Muscle of arm (tissue), 12 donors: Measurements from ENCODE around the gene TGFB1. TPM values are rescaled to one million over a fixed set of nuclear protein-coding genes. Genes with fewer than 3 reads are reported as not detected.
A peak's percentile ranks its signal among the peaks of the same experiment; 100 is the strongest.
"Not testable (repeated sequence)": the region's sequence is repeated elsewhere in the genome, so short reads cannot be mapped to it uniquely, and the experiment has no call there.

Experiments
- DNase-seq: peaks from one replicate; pipeline ENCODE4 v3.0.0-alpha.2; 2013
- polyA plus RNA-seq, 12 donors: library from polyadenylated mRNA; unstranded; fragments of 120-200 nt; gene quantifications; one replicate each; pipeline ENCODE4 v1.2.1, GENCODE V29; 2013; ENCODE audit not compliant: insufficient read length in 12 of 12

Gene TGFB1
- polyA plus RNA-seq, 12 donors, result 13.6 to 35.4 (median 18.1) TPM; not detected in 1

- no peak for DNase-seq
Measured at GRCh38 chr19:41372501-41372900, 18.8 kb upstream of the TGFB1 start.

DNA sequence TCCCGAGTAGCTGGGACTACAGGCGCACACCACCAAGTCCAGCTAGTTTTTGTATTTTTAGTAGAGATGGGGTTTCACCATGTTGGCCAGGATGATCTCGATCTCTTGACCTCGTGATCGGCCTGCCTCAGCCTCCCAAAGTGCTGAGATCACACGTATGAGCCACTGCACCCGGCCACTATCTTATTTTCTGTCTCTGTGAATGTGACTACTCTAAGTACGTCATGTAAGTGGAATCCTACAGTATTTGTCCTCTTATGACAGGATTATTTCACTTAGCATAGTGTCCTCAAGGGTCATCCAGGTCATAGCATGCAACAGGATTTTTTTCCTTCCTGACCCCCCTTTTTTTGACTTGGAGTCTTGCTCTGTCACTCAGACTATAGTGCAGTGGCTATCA is 17.8 kb upstream of the TGFB1 start:
- DNase-seq, result no peak

DNA sequence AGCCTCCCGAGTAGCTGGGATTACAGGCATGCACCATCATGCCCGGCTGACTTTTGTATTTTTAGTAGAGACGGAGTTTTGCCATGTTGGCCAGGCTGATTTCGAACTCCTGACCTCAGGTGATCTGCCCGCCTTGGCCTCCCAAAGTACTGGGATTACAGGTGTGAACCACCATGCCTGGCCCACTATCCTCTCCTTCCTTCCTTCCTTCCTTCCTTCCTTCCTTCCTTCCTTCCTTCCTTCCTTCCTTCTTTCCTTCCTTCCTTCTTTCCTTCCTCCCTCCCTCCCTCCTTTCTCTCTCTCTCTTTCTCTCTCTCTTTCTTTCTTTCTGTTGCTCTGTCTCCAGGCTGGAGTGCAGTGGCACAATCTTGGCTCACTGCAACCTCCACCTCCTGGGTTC is 17.4 kb upstream of the TGFB1 start:
- not testable (repeated sequence) for DNase-seq

DNA sequence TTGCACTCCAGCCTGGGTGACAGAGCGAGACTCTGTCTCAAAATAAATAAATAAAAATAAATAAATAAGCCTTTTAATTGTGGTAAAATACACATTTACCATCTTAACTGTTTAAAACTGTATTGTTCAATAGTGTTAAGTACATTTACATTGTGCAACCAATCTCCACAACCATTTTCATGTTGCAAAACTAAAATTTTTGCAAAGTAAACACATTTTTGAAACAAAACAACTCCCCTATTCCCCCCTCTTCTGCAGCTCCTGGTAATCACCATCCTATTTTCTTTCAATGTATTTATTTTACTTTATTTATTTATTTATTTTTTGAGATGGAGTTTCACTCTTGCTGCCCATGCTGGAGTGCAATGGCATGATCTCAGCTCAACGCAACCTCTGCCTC is 16.0 kb upstream of the TGFB1 start:
- no peak for DNase-seq

DNA sequence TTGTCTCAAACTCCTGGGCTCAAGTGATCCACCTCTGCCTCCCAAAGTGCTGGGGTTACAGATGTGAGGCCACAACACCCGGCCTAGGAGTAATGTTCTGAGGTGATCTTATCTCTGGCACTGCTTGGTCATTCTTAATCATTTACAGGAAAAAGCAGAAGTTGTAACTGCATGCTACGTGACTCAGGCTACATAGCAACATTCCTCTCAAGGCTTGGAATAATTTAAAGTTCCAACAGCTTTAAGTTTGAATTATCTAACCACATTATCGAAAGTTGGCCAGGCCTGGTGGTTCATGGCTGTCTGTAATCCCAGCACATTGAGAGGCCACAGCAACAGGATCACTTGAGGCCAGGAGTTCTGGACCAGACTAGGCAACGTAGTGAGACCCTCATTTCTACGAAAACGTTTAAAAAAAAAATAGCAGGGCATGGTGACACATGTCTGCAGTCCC is 14.2 kb upstream of the TGFB1 start:
- no peak for DNase-seq

DNA sequence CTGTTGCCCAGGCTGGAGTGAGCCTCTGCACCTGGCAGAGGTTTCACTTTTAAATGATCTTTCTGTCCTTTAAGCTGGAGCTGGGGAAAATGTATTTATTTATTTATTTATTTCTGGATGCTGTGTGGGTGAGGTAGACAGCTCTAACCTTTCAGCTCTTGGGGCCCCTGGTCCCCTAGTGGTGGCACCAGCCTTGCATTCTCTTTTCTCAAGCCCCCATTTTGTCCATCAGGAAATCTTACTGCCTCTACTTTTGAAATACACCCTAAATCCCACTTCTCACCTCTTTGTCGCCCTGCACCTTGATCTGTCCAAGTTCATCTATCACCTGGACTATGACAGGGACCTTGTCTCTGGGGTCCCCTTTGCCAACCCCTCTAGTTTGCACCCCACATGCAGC is 12.4 kb upstream of the TGFB1 start:
- DNase-seq, result no peak

- DNase-seq, result no peak
Measured at GRCh38 chr19:41364524-41365391, 11.0 kb upstream of the TGFB1 start.

GRCh38 chr19:41363753-41364523 is 10.2 kb upstream of the TGFB1 start, which contains the start of gene B9D2:
TSS of gene B9D2 (minus strand) at chr19:41364149. CDS start at chr19:41363519, 630 bp downstream.
- peak; percentile 99 for DNase-seq

GRCh38 chr19:41363371-41363752 is 9.6 kb upstream of the TGFB1 start:
- no peak for DNase-seq

- DNase-seq, result no peak
Measured at GRCh38 chr19:41362143-41362847, 8.6 kb upstream of the TGFB1 start.

DNA sequence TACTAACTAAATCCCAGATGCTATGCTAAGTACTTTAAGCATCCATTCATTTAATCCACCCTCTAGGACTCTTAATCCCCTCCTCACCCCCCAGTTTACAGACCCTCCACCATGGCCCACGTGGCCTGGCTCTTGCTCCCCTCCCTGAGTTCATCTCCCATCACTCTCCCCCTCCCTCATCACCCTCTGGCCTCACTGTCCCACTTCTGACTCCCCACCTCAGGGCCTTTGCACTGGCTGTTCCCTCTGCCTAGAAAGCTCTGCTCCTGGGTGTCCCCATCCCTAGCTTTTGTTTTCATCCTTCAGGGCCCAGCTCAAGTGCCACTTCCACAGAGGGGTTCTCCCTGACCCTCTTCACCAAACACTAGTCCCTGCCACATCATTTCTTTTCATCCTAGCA is 6.0 kb upstream of the TGFB1 start:
- DNase-seq, result no peak

DNA sequence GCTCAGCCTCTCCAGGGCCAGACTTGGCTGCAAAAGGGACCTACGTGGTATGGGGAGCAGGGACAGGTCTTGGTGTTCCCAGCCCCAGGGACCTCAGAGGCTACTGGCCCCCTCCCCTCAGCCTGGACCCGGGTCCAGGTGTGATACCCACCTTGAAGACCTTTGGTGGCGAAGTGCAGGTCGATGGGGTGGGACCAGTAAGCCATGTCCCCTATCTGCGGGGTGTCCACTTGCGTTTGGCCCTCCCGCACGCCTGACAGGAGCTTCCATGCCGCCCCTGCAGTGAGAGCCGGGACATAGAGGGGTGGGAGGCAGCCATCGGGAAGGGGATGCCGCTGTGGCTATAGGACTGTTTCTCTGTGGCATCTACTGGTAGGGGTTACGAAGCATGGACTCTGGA is 4.0 kb upstream of the TGFB1 start:
- no peak for DNase-seq

DNA sequence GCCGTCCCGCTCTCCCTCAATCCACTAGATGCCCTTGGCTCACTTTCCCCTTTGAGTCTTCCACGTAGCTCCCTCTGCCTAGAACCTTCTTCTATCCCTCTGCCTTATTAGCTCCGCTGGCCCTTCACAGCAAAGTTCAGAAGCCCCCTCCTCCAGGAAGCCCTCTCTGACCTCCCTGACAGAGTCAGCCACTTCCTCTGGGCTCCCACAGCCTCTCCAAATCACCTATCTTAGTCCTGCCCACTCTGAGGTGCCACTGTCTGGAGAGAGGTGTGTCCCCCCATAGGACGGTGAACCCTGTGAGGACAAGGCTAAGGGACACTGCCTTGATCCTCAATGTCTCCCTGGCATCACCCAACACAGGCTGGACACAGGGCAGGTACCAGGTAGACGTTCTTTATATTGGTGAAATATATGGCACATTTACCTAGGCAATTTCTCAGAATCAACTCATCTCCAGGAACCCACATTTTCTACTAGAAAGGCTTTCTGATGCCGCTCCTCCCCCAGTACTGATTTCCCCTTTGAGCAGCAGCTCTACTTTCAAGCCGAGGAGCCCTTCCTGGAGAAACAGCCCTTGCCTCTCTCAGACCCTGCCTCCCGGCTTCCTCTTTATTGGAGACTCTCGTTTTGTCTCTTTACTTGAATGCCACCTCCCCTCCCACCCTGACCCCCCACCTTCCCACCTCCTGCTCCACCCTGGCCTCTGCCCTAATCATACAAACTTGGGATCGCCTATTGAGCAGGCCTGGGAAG is 3.4 kb upstream of the TGFB1 start:
- no peak for DNase-seq

DNA sequence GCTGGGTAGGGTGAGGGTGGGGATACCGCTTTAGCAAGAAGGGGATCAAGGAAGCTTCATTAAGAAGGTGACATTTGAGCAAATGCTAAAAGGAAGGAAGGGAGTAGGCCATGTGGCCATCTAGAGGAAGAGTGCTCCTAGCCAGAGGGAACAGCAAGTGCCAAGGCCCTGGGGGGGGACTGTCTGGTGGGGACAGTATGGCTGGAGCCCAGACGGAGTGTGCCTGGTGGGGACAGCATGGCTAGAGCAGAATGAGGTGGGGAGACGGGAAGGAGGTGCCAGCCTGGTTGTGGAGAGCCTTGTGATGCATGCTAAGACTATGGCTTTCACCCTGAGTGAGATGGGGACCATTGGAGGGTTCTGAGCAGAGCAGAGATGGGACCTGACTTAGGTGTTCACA is 2.1 kb upstream of the TGFB1 start:
- DNase-seq, result no peak

- no peak for DNase-seq
Measured at GRCh38 chr19:41355035-41355434, 1.3 kb upstream of the TGFB1 start.

GRCh38 chr19:41354343-41354953 is 726 bp upstream of the TGFB1 start:
- no peak for DNase-seq

- no peak for DNase-seq
Measured at GRCh38 chr19:41352609-41353465, 885 bp downstream of the TGFB1 start.

DNA sequence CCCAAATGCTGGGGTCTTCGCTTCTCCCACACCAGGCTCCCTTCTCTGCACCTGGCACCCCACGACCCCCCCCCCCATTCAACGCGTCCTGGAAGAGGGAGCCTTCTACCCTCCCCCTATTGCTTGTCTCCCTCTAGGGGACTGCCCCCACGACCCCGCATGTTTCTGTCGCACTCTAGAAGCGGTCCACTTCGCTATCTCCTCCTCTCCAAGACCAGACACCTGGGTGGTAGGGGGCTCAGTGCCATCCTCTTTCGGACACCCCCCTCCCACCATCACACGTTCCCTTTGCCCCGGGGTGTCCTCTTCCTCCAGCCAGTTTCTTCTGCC is 1.5 kb downstream of the TGFB1 start:
- DNase-seq, result no peak

DNA sequence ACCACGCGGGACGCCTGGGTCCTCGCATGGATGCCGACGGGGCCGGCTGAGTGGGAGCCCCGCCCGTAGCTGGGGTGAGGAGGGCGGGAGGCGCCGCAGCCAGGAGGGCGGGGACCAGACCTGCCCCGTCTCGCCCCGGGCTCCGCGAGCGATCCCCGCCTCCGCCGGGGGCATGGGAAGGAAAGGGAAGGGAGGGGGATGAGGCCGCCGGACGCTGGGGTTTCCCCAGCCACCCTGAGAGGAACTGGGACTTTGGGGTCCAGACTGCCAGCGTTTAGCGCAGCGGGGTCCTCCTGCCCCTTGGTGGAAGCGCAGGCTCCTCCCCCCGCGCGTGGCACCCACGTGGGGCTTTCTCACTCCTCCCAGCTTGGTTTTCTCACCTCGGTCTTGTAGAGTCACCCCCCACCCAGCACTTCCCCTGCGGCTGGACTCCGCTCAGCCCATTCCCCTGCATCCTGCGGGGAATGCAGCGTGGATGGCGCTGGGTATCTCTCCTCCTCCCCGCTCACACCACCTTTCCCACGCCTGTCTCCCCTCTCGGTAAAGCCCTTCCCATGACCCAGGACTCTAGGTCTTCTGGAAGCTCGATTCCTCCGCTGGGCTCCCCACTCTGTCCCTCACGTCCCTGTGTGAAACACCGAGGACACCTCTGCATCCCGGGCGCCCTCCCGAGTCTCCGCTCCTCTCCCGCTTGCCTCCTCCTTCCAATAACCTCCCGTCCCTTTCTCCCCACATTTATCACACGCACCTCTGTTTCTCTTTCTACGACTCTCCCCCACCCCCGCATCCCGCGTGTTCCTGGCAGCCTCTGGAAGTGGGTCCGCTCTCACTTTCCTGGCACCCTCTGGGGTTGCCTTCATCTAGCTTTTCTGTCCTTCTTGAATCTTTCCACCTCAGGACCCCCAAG is 2.1 kb downstream of the TGFB1 start:
- no peak for DNase-seq
